Rectal smooth muscle tissue (tissue), 1 donor: ENCODE data around the gene LEKR1.
"Not testable (repeated sequence)": the region's sequence is repeated elsewhere in the genome, so short reads cannot be mapped to it uniquely, and the experiment has no call there.

Experiments used
- H3K27ac ChIP-seq: one replicate; pipeline ENCODE4 v1.7.0; 2013; ENCODE audit warnings: low read depth, low read length, inconsistent platforms
- H3K27me3 ChIP-seq: one replicate; pipeline ENCODE4 v1.7.0; 2013; ENCODE audit warnings: low read length; ENCODE audit not compliant: control insufficient read depth, insufficient read depth
- H3K36me3 ChIP-seq: one replicate; pipeline ENCODE4 v1.7.0; 2013; ENCODE audit warnings: low read length; ENCODE audit not compliant: control insufficient read depth, insufficient read depth
- H3K4me1 ChIP-seq: one replicate; pipeline ENCODE4 v1.7.0; 2013; ENCODE audit warnings: low read length; ENCODE audit not compliant: control insufficient read depth, insufficient read depth
- H3K4me3 ChIP-seq: one replicate; pipeline ENCODE4 v1.7.0; 2013; ENCODE audit warnings: low read length
- H3K9ac ChIP-seq: one replicate; pipeline ENCODE4 v1.7.0; 2013; ENCODE audit warnings: low read length

Gene LEKR1

DNA sequence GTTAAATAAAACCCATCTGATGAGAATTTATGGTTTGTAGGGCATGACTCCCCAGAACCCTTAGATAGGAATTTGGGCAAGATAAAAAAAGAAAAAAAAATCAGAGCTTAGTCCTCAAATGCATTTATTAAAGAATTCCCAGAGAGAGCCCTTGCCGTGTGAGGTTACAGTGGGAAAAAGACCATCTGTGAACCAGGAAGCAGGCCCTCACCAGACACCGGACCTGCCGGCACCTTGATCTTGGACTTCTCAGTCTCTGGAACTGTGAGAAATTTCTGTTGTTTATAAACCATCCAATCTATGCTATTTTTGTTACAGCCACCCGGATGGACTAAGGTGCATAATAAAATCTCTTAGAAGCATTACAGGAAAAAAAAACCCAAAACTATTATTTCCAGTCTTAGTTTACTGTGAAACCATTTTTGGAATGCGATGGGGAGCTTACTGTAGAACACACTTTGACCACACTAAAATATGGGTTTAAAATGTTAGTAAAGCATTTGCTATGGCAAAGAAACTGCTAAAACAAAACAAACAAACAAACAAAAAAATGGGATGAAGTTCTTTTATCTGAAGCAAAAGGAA is 72.2 kb downstream of the LEKR1 start:
- no peak overlapping the region for H3K9ac ChIP-seq
- H3K27ac ChIP-seq, result no peak overlapping the region
- H3K4me1 ChIP-seq, result no peaks in the 10 kb centered on the region
- no peaks in the 10 kb centered on the region for H3K36me3 ChIP-seq
- H3K4me3 ChIP-seq, result no peak overlapping the region
- H3K27me3 ChIP-seq, result no peaks in the 10 kb centered on the region

DNA sequence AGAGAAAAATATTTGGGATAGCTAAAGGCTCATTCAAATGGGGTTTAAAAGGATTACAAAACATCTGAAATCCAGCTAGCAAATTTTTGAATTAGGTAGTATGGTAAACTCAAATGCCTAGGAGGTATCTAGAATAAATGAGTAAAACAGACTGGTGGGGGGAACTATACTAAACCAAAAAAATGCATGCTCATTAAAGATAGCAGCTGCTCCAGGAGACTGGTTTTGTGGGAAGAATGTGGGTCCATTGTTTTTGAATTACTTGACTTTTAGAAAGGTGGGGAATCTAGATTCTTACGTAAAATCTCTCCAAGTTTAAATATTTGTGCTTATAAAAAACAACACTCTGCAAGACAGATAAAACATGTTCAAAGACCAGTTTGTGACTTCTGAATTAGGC is 73.8 kb downstream of the LEKR1 start:
- Histone ChIP-seq H3K4me3 (no peak overlapping the region), H3K27me3 (no peaks in the 10 kb centered on the region), H3K27ac (no peak overlapping the region), H3K4me1 (no peaks in the 10 kb centered on the region), H3K36me3 (no peaks in the 10 kb centered on the region), H3K9ac (no peak overlapping the region)

DNA sequence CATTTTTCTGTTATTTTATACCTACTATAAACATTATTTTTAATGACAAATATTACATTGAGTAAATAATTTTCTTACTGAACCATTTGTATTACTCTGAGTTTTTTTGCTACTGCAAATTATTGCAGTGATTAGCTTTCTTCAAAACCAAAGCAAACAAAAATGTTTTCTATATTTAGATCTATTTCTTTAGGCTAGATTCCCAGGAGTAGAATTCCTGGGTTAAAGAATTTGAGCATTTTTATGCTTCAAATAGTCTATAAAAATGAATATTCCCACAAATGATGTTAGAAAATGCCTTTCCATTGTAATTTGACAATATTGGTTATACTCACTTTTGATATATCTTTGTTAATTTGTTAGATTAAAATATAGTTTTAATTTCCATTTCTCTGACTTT is 76.8 kb downstream of the LEKR1 start:
- Histone ChIP-seq H3K4me1 (no peaks in the 10 kb centered on the region), H3K4me3 (no peak overlapping the region), H3K9ac (no peak overlapping the region), H3K36me3 (no peaks in the 10 kb centered on the region), H3K27me3 (no peaks in the 10 kb centered on the region), H3K27ac (no peak overlapping the region)

DNA sequence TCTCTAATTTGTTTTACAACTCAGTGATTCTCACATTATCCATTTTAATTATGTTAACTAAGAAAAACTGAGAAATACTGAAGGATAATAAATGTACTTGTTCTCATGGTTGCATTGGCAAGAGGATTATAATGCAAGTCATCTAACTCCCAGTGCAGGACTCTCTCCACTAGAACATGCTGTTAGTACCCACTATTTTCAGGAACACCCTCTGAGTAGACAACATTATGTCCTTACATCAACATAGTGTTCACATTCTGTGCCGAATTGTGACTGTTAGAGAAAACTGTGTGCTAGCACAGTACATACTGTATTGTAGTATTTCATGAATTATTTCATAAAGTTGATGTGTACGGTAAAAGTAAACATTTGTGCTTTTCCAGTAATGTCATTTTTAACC is 80.1 kb downstream of the LEKR1 start:
- Histone ChIP-seq H3K4me3 (no peak overlapping the region), H3K27ac (no peak overlapping the region), H3K9ac (no peak overlapping the region), H3K4me1 (no peaks in the 10 kb centered on the region), H3K27me3 (no peaks in the 10 kb centered on the region), H3K36me3 (no peaks in the 10 kb centered on the region)

DNA sequence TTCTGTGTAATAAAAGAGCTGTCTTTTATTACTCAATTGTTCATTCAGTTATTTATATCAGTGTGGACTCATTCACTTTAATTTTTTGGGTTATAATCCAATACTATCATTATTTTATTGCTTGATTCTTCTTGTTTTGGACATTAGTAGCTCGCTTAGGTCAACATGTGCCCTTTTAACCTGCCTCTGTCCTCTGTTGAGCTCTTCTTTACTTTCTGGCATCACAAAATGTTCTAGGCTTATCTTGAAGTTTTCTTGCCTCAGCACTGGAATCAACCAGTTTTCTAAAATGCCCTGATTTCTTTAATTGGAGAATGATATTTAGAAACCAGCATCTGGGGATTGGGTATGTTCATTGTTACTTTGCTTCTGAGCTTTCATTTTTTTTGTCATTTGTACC is 82.2 kb downstream of the LEKR1 start:
- H3K36me3 ChIP-seq, result no peaks in the 10 kb centered on the region
- H3K4me1 ChIP-seq, result no peaks in the 10 kb centered on the region
- H3K4me3 ChIP-seq, result no peak overlapping the region
- no peaks in the 10 kb centered on the region for H3K27me3 ChIP-seq
- H3K27ac ChIP-seq, result no peak overlapping the region
- H3K9ac ChIP-seq, result no peak overlapping the region

DNA sequence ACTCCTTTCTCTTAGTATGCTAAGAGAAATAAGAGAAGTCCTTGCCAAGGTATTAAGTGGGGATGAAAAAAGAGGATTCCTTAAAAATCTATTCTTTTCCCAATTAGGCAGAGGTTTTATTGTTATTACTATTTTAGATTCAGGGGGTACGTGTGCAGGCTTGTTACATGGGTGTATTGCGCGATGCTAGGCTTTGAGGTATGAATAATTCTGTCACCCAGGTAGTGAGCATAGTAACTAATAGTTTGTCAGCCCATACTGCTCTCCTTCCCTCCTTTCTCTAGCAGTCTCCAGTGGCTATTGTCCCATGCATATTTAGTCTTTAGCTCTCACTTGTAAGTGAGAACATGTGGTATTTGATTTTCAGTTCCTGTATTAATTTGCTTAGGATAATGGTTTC is 83.9 kb downstream of the LEKR1 start:
- no peak overlapping the region for H3K9ac ChIP-seq
- H3K36me3 ChIP-seq, result no peaks in the 10 kb centered on the region
- H3K27me3 ChIP-seq, result no peaks in the 10 kb centered on the region
- H3K4me1 ChIP-seq, result no peaks in the 10 kb centered on the region
- no peak overlapping the region for H3K4me3 ChIP-seq
- H3K27ac ChIP-seq, result no peak overlapping the region

DNA sequence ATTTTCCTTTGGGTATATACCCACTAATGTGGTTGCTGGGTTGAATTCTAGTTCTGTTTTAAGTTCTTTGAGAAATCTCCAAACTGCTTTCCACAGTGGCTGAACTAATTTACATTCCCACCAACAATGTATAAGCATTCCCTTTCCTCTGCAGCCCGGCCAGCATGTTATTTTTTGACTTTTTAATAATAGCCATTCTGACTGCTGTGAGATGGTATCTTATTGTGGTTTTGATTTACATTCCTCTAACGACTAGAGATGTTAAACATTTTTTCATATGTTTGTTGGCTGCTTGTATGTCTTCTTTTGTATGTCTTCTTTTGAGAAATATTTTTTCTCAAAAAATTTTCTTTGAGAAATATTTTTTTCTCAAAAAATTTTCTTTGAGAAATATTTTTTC is 84.7 kb downstream of the LEKR1 start:
- H3K36me3 ChIP-seq, result not testable (repeated sequence)

DNA sequence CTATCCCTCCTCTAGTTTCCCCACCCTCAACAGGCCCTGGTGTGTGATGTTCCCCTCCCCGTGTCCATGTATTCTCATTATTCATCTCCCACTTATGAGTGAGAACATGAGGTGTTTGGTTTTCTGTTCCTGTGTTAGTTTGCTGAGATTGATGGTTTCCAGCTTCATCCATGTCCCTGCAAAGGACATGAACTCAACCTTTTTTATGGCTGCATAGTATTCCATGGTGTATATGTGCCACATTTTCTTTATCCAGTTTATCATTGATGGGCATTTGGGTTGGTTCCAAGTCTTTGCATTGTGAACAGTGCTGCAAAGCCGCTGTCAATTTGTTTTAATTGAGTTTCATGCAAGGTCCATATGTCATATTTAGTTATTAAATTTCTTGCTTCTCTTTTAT is 88.1 kb downstream of the LEKR1 start:
- not testable (repeated sequence) for H3K36me3 ChIP-seq, H3K4me1 ChIP-seq, H3K27me3 ChIP-seq, H3K9ac ChIP-seq, H3K4me3 ChIP-seq, H3K27ac ChIP-seq

More for the DNA sequence above, 84.7 kb downstream of the LEKR1 start:
- H3K4me1 ChIP-seq, H3K27ac ChIP-seq, H3K4me3 ChIP-seq, H3K9ac ChIP-seq, H3K27me3 ChIP-seq: not testable (repeated sequence)

DNA sequence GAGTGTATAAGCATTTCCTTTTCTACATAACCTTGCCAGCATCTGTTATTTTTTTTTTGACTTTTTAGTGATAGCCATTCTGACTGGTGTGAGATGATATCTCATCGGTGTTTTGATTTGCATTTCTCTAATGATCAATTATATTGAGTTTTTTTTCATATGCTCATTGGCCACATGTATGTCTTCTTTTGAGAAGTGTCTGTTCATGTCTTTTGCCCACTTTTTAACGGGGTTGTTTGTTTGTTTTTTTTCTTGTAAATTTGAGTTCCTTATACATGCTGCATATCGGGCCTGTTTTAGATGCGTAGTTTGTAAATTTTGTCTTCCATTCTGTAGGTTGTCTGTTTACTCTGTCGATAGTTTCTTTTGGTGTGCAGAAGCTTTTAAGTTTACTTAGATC is 89.2 kb downstream of the LEKR1 start:
- Histone ChIP-seq H3K4me3 (no peak overlapping the region), H3K27ac (no peak overlapping the region), H3K27me3 (no peaks in the 10 kb centered on the region), H3K9ac (no peak overlapping the region), H3K4me1 (no peaks in the 10 kb centered on the region), H3K36me3 (no peaks in the 10 kb centered on the region)

DNA sequence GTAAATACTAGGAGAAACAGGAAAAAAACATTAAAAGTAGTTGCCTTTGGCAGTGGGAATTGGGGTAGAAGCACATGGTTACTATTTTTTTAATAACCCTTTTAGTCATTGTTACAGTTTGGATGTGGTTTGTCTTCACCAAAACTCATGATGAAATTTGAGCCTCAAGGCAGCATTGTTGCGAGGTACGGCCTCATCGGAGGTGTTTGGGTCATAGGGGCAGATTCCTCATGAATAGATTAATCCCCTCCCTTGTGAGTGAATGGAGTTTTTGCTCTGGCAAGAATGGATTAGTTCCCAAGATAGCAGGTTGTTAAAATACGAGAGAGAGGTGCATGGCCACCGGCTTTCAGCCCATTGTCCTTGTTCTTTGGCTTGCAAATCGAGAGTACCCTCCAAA is 92.6 kb downstream of the LEKR1 start:
- H3K4me3 ChIP-seq, result no peak overlapping the region
- H3K27me3 ChIP-seq, result no peaks in the 10 kb centered on the region
- no peaks in the 10 kb centered on the region for H3K4me1 ChIP-seq
- no peak overlapping the region for H3K9ac ChIP-seq
- H3K36me3 ChIP-seq, result no peaks in the 10 kb centered on the region
- H3K27ac ChIP-seq, result no peak overlapping the region

DNA sequence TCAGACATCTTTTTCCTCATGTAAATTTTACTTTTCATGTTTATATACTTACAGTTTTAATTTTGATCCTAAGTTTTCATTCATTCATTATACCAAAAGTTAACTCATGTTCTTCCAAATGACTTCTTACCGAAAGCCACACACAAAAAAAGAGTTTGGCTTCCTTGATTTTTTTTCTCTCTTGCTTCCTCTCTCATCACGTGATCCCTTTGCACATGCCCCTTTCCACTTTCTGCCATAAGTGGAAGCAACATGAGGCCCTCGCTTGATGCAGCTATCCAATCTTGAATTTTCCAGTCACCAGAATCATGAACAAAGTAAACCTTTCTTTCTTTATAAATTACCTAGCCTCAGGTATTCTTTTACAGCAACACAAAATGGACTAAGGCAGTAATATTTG is 93.7 kb downstream of the LEKR1 start:
- Histone ChIP-seq H3K4me1 (no peaks in the 10 kb centered on the region), H3K27ac (no peak overlapping the region), H3K9ac (no peak overlapping the region), H3K36me3 (no peaks in the 10 kb centered on the region), H3K27me3 (no peaks in the 10 kb centered on the region), H3K4me3 (no peak overlapping the region)

DNA sequence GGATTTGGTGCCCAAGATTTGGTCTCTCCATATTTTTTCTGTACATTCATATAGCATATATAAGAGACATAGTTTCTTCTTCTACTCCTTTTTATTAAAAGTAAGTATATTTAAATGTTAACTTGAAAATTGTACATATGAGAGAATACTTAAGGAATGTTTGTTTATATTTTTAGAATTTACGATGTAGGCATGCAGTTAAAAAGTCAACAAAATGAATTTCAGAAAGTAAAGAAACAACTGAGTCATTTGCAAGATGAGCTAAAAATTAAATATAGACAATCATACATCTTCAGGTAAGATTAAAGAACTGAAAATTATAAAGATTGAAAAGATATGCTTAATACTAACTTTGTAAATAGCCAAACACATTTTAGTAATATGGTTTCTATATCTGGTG is 94.2 kb downstream of the LEKR1 start:
- Histone ChIP-seq H3K9ac (no peak overlapping the region), H3K27ac (no peak overlapping the region), H3K36me3 (no peaks in the 10 kb centered on the region), H3K4me3 (no peak overlapping the region), H3K4me1 (no peaks in the 10 kb centered on the region), H3K27me3 (no peaks in the 10 kb centered on the region)

DNA sequence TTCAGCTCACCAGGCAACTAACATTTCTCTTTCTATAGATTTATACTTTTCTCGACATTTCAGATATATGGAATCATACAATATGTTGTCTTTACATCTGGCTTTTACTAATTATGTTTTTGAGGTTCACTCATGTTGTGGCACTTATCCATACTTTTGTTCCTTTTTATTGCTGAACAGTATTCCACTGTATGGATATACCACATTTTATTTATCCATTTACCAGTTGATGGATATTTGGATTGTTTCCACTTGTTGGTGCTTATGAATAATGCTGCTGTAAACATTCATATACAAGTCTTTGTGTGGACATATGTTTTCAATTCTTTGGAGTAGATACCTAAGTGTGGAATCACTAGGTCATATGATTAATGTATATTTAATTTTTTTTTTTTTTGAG is 97.2 kb downstream of the LEKR1 start:
- Histone ChIP-seq H3K36me3 (no peaks in the 10 kb centered on the region), H3K27ac (no peak overlapping the region), H3K4me1 (no peaks in the 10 kb centered on the region), H3K9ac (no peak overlapping the region), H3K27me3 (no peaks in the 10 kb centered on the region), H3K4me3 (no peak overlapping the region)
